Smooth muscle cell (in vitro differentiated cells): ENCODE results near the gene TIMP1. TPM values are rescaled to one million over a fixed set of nuclear protein-coding genes. Genes with fewer than 3 reads are reported as not detected.

Experiments
- DNase-seq: peaks from one replicate; lab custom pipeline; 2025; ENCODE audit not compliant: unreplicated experiment; lab: John Stamatoyannopoulos, UW
- H2AFZ ChIP-seq: fragments of 200-600 bp; sonication (generic); 2 replicates; pipeline ENCODE4 v1.6.0; 2016; ENCODE audit warnings: antibody characterized with exemption, low read depth, mild to moderate bottlenecking
- H3F3A ChIP-seq: fragments of 200-600 bp; sonication (generic); 2 replicates; pipeline ENCODE4 v1.6.0; 2017; ENCODE audit warnings: antibody characterized with exemption, low read depth
- H3K27ac ChIP-seq: fragments of 200-600 bp; sonication (generic); 2 replicates; pipeline ENCODE4 v1.5.1; 2016; ENCODE audit warnings: low read depth, mild to moderate bottlenecking
- H3K27me3 ChIP-seq: fragments of 200-600 bp; sonication (generic); 2 replicates; pipeline ENCODE4 v1.6.1; 2016; ENCODE audit warnings: low read depth, mild to moderate bottlenecking
- H3K36me3 ChIP-seq: fragments of 200-600 bp; sonication (generic); 2 replicates; pipeline ENCODE4 v1.5.1; 2016; ENCODE audit warnings: low read depth
- H3K4me1 ChIP-seq: fragments of 200-600 bp; sonication (generic); 2 replicates; pipeline ENCODE4 v1.5.1; 2016; ENCODE audit warnings: low read depth
- H3K4me2 ChIP-seq: fragments of 200-600 bp; sonication (generic); 2 replicates; pipeline ENCODE4 v1.6.0; 2016; ENCODE audit warnings: mild to moderate bottlenecking
- H3K4me3 ChIP-seq: fragments of 200-600 bp; sonication (generic); 2 replicates; pipeline ENCODE4 v1.5.1; 2016; ENCODE audit warnings: mild to moderate bottlenecking
- H3K79me2 ChIP-seq: fragments of 200-600 bp; sonication (generic); 2 replicates; pipeline ENCODE4 v1.6.0; 2016; ENCODE audit warnings: low read depth, mild to moderate bottlenecking
- H3K9ac ChIP-seq: fragments of 200-600 bp; sonication (generic); 2 replicates; pipeline ENCODE4 v1.6.0; 2016; ENCODE audit warnings: low read depth
- H3K9me3 ChIP-seq: fragments of 200-600 bp; sonication (generic); replicated peaks from 2 replicates; pipeline ENCODE4 v1.5.1; 2016; ENCODE audit warnings: low read depth
- H4K20me1 ChIP-seq: fragments of 200-600 bp; sonication (generic); 2 replicates; pipeline ENCODE4 v1.6.0; 2016; ENCODE audit warnings: low read depth
- WGBS: methylation state at CpG from one replicate; pipeline ENCODE4 v1.1.7; 2016; ENCODE audit warnings: low lambda C conversion rate; 5-methylcytosine and 5-hydroxymethylcytosine counted together
- polyA plus RNA-seq: library from polyadenylated mRNA; unstranded; fragments of >200 nt; fragmentation: Nextera tagmentation; extraction: Ambion mirVana; gene quantifications from 2 replicates; pipeline ENCODE4 v1.2.1, GENCODE V29; 2016
- total RNA-seq: library from RNA; depleted of rRNA; stranded (reverse); fragments of >200 nt; gene quantifications from 2 replicates; pipeline ENCODE4 v1.2.3, GENCODE V29; 2014
- TF ChIP-seq, protein P1 (sequence below): fragments of 200-600 bp; sonication (generic); IDR thresholded peaks from 2 replicates; pipeline ENCODE4 v1.5.1; 2017; ENCODE audit warnings: borderline replicate concordance, mild to moderate bottlenecking, antibody characterized with exemption; ENCODE audit not compliant: insufficient read depth, poor library complexity, severe bottlenecking

The TIMP1 gene
- total and polyA plus RNA-seq, 2 experiments from 2014 or later: 3,796 to 15,830 TPM

DNA sequence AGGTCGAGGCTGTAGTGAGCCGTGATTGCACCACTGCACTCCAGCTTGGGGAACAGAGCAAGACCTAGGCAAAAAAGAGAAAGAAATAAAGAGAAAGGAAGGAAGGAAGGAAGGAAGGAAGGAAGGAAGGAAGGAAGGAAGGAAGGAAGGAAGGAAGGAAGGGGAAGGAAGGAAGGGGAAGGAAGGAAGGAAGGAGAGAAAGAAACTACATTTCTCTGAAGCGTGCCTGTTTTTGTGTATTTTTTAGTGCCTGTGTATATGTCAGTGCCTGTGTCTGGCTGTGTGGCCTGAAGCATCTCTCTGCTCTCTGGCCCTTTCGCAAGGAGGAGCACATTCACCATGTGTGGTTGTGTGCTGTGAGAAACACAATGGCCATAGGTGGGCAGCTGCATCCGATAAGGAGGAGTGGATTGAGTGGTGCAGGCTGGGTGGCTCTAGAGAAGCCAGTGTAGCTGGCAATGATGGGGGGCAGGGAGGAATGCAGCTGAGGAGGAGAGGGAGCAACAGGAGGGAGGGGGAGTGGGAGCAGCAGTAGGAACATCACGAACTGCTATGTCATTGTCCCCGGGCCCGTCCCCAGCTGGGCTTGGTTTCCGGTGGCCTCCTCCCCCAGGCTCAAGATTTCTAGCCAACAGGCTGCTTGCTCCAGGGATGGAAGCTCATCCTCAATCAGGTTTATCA lies 26.0 kb downstream of the TIMP1 start:
- Histone ChIP-seq H3K27me3 (no peaks in the 10 kb centered on the region), H3K27ac (no peak overlapping the region), H3K4me3 (no peak overlapping the region), H3K4me2 (no peak overlapping the region), H3K79me2 (no peaks in the 10 kb centered on the region), H2AFZ (no peak overlapping the region), H3K4me1 (no peaks in the 10 kb centered on the region), H3K9ac (no peak overlapping the region), H3K36me3 (no peaks in the 10 kb centered on the region), H3K9me3 (no peaks in the 10 kb centered on the region), H3F3A (no peaks in the 10 kb centered on the region), H4K20me1 (no peaks in the 10 kb centered on the region)
- TF ChIP-seq, protein P1, sequence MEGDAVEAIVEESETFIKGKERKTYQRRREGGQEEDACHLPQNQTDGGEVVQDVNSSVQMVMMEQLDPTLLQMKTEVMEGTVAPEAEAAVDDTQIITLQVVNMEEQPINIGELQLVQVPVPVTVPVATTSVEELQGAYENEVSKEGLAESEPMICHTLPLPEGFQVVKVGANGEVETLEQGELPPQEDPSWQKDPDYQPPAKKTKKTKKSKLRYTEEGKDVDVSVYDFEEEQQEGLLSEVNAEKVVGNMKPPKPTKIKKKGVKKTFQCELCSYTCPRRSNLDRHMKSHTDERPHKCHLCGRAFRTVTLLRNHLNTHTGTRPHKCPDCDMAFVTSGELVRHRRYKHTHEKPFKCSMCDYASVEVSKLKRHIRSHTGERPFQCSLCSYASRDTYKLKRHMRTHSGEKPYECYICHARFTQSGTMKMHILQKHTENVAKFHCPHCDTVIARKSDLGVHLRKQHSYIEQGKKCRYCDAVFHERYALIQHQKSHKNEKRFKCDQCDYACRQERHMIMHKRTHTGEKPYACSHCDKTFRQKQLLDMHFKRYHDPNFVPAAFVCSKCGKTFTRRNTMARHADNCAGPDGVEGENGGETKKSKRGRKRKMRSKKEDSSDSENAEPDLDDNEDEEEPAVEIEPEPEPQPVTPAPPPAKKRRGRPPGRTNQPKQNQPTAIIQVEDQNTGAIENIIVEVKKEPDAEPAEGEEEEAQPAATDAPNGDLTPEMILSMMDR: no peak
- 80% methylated on average over 9 of the region's 9 CpGs for WGBS
- DNase-seq: no peak

DNA sequence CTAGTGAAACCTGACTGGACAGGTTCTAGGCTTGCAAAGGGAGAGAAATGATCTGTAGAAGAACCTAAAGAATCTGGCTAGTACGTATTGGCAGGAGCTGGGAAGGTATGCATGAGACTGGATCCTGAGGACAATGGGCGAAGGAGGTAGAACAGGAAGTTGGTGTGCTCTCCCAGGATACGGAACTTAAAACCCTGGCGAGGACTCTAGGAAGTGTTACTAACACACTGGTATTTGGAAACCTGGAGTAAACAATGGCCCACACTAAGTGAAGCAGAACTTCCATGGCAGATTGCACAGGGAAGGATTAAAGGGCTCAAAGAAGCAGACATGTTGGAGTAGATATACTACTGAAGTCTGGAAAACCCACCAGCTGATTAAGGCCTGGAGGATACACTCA lies 28.3 kb downstream of the TIMP1 start:
- WGBS: 93% methylated on average over 4 of the region's 4 CpGs
- Histone ChIP-seq H3K36me3 (no peaks in the 10 kb centered on the region), H3F3A (no peaks in the 10 kb centered on the region), H4K20me1 (no peaks in the 10 kb centered on the region), H3K79me2 (no peaks in the 10 kb centered on the region), H3K9ac (no peak overlapping the region), H3K4me1 (no peaks in the 10 kb centered on the region), H3K27ac (no peak overlapping the region), H3K9me3 (no peaks in the 10 kb centered on the region), H3K4me2 (no peak overlapping the region), H3K4me3 (no peak overlapping the region), H2AFZ (no peak overlapping the region), H3K27me3 (no peaks in the 10 kb centered on the region)
- TF ChIP-seq, protein P1: no peak
- no peak for DNase-seq

DNA sequence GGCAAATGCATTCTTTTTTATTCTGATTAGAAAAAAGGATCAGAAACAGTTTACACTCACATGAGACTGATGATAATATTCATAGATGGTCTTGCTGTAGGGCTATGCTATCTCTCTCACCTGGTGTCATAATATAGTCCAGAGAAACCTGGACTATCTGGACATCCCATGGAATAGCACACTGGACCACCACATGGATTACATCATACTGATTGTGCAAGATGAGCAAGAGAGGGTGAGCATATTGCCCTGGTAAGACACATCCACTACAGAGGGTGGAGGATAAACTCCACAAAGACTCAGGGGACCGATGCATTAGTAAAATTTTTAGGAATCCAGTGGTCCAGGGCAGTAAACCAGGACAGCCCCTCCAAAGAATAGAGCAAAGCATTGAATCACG lies 29.3 kb downstream of the TIMP1 start:
- no peaks in the 10 kb centered on the region for H3K9me3 ChIP-seq
- no peaks in the 10 kb centered on the region for H3K27me3 ChIP-seq
- no peaks in the 10 kb centered on the region for H3K36me3 ChIP-seq
- H3K79me2 ChIP-seq: no peaks in the 10 kb centered on the region
- H3K4me1 ChIP-seq: no peaks in the 10 kb centered on the region
- H4K20me1 ChIP-seq: no peaks in the 10 kb centered on the region
- TF ChIP-seq, protein P1: no peak
- no peak overlapping the region for H3K4me3 ChIP-seq
- 61% methylated on average over 2 of the region's 2 CpGs for WGBS
- no peak overlapping the region for H2AFZ ChIP-seq
- no peak overlapping the region for H3K9ac ChIP-seq
- no peak overlapping the region for H3K27ac ChIP-seq
- no peak overlapping the region for H3K4me2 ChIP-seq
- no peaks in the 10 kb centered on the region for H3F3A ChIP-seq
- no peak for DNase-seq

DNA sequence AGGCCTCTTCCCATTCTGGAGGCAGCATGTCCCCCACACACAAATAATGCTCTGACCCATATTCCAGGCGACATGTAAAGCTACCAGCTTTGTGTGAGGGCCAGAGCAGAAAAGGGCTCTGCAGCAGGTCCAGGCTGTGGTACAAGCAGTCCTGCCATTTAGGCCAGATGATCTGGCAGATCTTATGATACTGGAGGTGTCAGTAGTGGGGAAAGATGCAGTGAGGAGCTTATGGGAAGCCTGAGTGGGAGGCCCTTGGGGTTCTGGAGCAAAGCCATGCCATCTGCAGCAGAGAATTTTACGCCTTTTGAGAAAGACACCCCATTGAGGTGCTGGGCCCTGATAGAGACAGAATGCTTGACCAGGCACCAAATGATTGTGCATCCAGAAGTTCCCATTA lies 29.7 kb downstream of the TIMP1 start:
- Histone ChIP-seq H2AFZ (no peak overlapping the region), H3K36me3 (no peaks in the 10 kb centered on the region), H3K27ac (no peak overlapping the region), H3K9me3 (no peaks in the 10 kb centered on the region), H3K79me2 (no peaks in the 10 kb centered on the region), H3K4me2 (no peak overlapping the region), H3K27me3 (no peaks in the 10 kb centered on the region), H3K9ac (no peak overlapping the region), H4K20me1 (no peaks in the 10 kb centered on the region), H3F3A (no peaks in the 10 kb centered on the region), H3K4me3 (no peak overlapping the region), H3K4me1 (no peaks in the 10 kb centered on the region)
- TF ChIP-seq, protein P1: no peak
- WGBS: 77% methylated on average over 2 of the region's 2 CpGs
- no peak for DNase-seq
